Adrenal gland (tissue), 12 donors: Measurements from ENCODE around the gene DOCK3. TPM values are rescaled to one million over a fixed set of nuclear protein-coding genes. Genes with fewer than 3 reads are reported as not detected.

ENCODE experiments used
- DNase-seq, 7 donors: peaks; one replicate each; pipeline ENCODE4 v3.0.0-alpha.2; 2019 to 2020
- H3K27ac ChIP-seq, 5 donors: fragments of 200-600 bp; sonication (generic) in 4 of 5; 1 replicate in 3 of 5; 2 replicates in 2 of 5; pipeline versions ENCODE4 v1.5.1 to v1.8.0; 2016 to 2020; ENCODE audit warnings: mild to moderate bottlenecking in 1 of 5
- H3K27me3 ChIP-seq: fragments of 200-600 bp; 2 replicates; pipeline ENCODE4 v1.8.0; 2021
- H3K36me3 ChIP-seq, 2 donors: fragments of 200-600 bp; replicated peaks in 1 of 2; 1 replicate in 1 of 2; 2 replicates in 1 of 2; pipeline versions ENCODE4 v1.5.1 to v1.8.0; 2018 to 2022
- H3K4me1 ChIP-seq, 2 donors: fragments of 200-600 bp; replicated peaks in 1 of 2; 1 replicate in 1 of 2; 2 replicates in 1 of 2; pipeline versions ENCODE4 v1.5.1 to v1.8.0; 2018 to 2021
- H3K4me3 ChIP-seq, 4 donors: fragments of 200-600 bp; sonication (generic) in 3 of 4; one replicate each; pipeline ENCODE4 v1.5.1; 2016 to 2018
- H3K9me3 ChIP-seq, 3 donors: fragments of 200-600 bp; sonication (generic) in 1 of 3; replicated peaks in 1 of 3; 1 replicate in 2 of 3; 2 replicates in 1 of 3; pipeline versions ENCODE4 v1.5.1 to v1.8.0; 2016 to 2021
- POLR2A ChIP-seq, 2 donors: fragments of 450-650 bp; IDR thresholded peaks; one replicate each; pipeline ENCODE4 v1.6.1; 2017; ENCODE audit warnings: antibody characterized with exemption in 2 of 2, mild to moderate bottlenecking in 2 of 2, moderate library complexity in 1 of 2
- WGBS, 4 donors: extraction: QIAGEN DNeasy Blood & Tissue Kit in 2 of 4; methylation state at CpG; one replicate each; pipeline versions ENCODE4 v1.1.5 to v1.1.7; 2013 to 2017; 5-methylcytosine and 5-hydroxymethylcytosine counted together
- intact Hi-C, 2 donors: fragments of 100-400 bp; cut with DNase I; formaldehyde crosslinking; loops; one replicate each; pipeline versions ENCODE4 v1.14.1 to v1.15.0; 2022 to 2023
- polyA plus RNA-seq, 3 donors: library from polyadenylated mRNA; stranded (reverse); fragments of 200-250 nt in 2 of 3; fragments of 350-450 nt in 1 of 3; fragmentation: Illumina TruSeq in 1 of 3; extraction: RNeasy Lipid Tissue Mini Kit (QIAGEN cat#74804) in 1 of 3; gene quantifications; one replicate each; pipeline ENCODE4 v1.2.3, GENCODE V29; 2013 to 2014
- total RNA-seq, 9 donors: library from RNA; depleted of rRNA in 4 of 9; stranded (reverse); fragments of >200 nt in 4 of 9; fragments of 120-200 nt in 1 of 9; fragmentation: NEBNext Ultra II Directional in 1 of 9; extraction: Animal tissue kit (Norgen Biotek cat#: 25700) in 1 of 9; gene quantifications; one replicate each; pipeline versions ENCODE4 v1.1.0 to v1.2.4, GENCODE V29; 2013 to 2023
- TF ChIP-seq, protein P1 (sequence below), 6 experiments: fragments of 450-650 bp in 4 of 6; fragments of 200-600 bp in 2 of 6; sonication (generic) in 1 of 6; IDR thresholded peaks; 1 replicate in 5 of 6; 2 replicates in 1 of 6; pipeline versions ENCODE4 v1.5.1 to v1.8.0; 2016 to 2021; ENCODE audit warnings: antibody characterized with exemption in 6 of 6, mild to moderate bottlenecking in 2 of 6, moderate library complexity in 1 of 6
- donor health status: healthy with polysubstance abuse.
- donor health status: Bipolar disorder and iron deficiency.
- donor health status: DM: yes; HTN: yes; CAD: no.
- donor health status: DM: no; HTN: no; CAD: no.
- donor health status: DM: no; HTN: no; CAD: no.
- donor health status: DM: yes; HTN: yes; CAD: no.

The DOCK3 gene
- total and polyA plus RNA-seq, 12 donors: 0.72 to 8.6 (median 2.9) TPM

- TF ChIP-seq, protein P1, sequence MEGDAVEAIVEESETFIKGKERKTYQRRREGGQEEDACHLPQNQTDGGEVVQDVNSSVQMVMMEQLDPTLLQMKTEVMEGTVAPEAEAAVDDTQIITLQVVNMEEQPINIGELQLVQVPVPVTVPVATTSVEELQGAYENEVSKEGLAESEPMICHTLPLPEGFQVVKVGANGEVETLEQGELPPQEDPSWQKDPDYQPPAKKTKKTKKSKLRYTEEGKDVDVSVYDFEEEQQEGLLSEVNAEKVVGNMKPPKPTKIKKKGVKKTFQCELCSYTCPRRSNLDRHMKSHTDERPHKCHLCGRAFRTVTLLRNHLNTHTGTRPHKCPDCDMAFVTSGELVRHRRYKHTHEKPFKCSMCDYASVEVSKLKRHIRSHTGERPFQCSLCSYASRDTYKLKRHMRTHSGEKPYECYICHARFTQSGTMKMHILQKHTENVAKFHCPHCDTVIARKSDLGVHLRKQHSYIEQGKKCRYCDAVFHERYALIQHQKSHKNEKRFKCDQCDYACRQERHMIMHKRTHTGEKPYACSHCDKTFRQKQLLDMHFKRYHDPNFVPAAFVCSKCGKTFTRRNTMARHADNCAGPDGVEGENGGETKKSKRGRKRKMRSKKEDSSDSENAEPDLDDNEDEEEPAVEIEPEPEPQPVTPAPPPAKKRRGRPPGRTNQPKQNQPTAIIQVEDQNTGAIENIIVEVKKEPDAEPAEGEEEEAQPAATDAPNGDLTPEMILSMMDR (IDR thresholded peaks at IDR 0.05): no peak
- TF ChIP-seq POLR2A (IDR thresholded peaks at IDR 0.05): no peak
- WGBS, 4 donors: 77 to 85% (median 84%) methylated on average over 5 of the region's 5 CpGs
- no peak overlapping the region for H3K27ac ChIP-seq
- intact Hi-C loops: loop anchor here (5.0 to 10.0 kb wide), 4 partner anchors 282 to 759 kb away; partner anchors contain the start of genes MAPKAPK3 (in 2 of the 2) and CISH (in 1 of the 2)
- H3K27me3 ChIP-seq: no peaks in the 10 kb centered on the region
- H3K4me1 ChIP-seq: peaks cover 7 to 9% of the 10 kb centered on the region in 2 donors
- H3K4me3 ChIP-seq: no peak overlapping the region
- H3K9me3 ChIP-seq: no peaks in the 10 kb centered on the region
- no peak for DNase-seq
- no peaks in the 10 kb centered on the region for H3K36me3 ChIP-seq
Measured at GRCh38 chr3:51373658-51374421, 699.1 kb downstream of the DOCK3 start.

DNA sequence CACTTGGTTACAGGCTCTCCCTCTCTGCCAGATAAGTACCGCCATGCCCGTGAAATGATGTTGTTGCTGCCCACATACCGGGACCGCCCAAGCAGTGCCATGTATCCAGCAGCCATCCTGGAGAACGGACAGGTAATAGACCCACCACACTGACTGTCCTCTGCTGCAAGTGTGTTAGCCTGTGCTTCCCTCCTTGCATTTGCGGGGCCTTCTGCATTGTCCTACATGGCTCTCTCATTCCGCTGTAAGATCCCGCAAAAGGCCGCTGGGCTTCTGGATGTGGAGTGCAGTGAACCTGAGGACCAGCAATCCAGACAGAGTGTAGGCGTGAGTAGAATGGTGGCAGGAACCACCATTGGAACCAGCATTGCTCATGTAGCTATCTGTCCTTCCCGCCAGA lies 699.7 kb downstream of the DOCK3 start:
- TF ChIP-seq POLR2A (IDR thresholded peaks at IDR 0.05): no peak
- TF ChIP-seq, protein P1 (IDR thresholded peaks at IDR 0.05): no peak
- Histone ChIP-seq H3K36me3 (no peaks in the 10 kb centered on the region), H3K27ac (no peak overlapping the region), H3K4me3 (no peak overlapping the region), H3K27me3 (no peaks in the 10 kb centered on the region), H3K4me1 (peaks cover 7 to 9% of the 10 kb centered on the region in 2 donors), H3K9me3 (no peaks in the 10 kb centered on the region)
- DNase-seq: no peak
- intact Hi-C loops: loop anchor here (5.0 to 10.0 kb wide), 4 partner anchors 282 to 760 kb away; partner anchors contain the start of genes MAPKAPK3 (in 2 of the 2) and CISH (in 1 of the 2)
- 94 to 100% (median 97%) methylated on average over 6 to 11 of the region's 11 CpGs for WGBS, 4 donors

DNA sequence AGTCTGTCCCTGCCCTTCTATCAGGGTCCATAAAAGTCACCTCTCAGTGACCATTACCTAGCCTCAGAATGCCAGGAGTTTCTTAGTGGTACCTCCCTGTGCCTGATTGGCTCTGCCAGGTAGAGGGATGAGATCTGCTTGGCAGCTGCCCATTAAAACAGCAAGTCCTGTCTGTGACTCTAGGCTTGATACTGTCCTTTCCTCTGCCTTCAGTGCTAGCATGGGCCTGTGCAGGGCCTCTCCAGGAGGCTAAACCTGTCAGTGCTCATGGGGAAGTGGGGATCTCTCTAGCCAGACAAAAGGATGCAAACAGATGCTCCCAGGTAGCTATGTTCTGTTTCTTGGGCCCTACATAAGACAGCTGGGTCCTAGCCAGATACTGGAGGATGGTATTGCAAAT lies 700.4 kb downstream of the DOCK3 start:
- Histone ChIP-seq H3K9me3 (no peaks in the 10 kb centered on the region), H3K4me3 (no peak overlapping the region), H3K36me3 (no peaks in the 10 kb centered on the region), H3K4me1 (peaks cover 3% of the 10 kb centered on the region in 2 donors), H3K27me3 (no peaks in the 10 kb centered on the region), H3K27ac (no peak overlapping the region)
- intact Hi-C loops: loop anchor here in 1 of 2 donors (10.0 kb wide), 1 partner anchor 760 kb away; the partner anchor contains the start of genes CISH and MAPKAPK3
- TF ChIP-seq POLR2A (IDR thresholded peaks at IDR 0.05): no peak
- TF ChIP-seq, protein P1 (IDR thresholded peaks at IDR 0.05): no peak
- no peak for DNase-seq

DNA sequence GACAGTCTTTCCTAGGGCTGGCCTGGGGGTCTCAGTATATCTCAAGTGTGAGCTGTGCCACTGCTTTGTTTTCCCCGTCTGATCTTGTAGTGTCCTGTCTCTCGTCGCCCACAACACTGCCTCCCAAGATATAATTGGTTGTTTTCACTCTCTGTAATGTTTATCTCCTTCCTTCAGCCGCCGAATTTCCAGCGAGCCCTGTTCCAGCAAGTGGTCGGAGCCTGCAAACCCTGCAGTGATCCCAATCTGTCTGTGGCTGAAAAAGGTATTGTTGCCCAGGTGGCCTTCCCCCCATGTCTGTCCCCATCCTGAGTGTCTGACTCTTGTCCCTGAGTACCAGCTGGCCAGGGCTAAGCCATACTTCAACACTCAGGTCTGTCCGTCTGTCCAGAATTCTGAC lies 700.8 kb downstream of the DOCK3 start:
- 87 to 90% (median 87%) methylated on average over 8 of the region's 8 CpGs for WGBS, 4 donors
- Histone ChIP-seq H3K4me3 (no peak overlapping the region), H3K9me3 (no peaks in the 10 kb centered on the region), H3K27ac (no peak overlapping the region), H3K36me3 (no peaks in the 10 kb centered on the region), H3K4me1 (no peaks in the 10 kb centered on the region), H3K27me3 (no peaks in the 10 kb centered on the region)
- intact Hi-C loops: loop anchor here in 1 of 2 donors (10.0 kb wide), 1 partner anchor 761 kb away; the partner anchor contains the start of genes CISH and MAPKAPK3
- TF ChIP-seq POLR2A (IDR thresholded peaks at IDR 0.05): no peak
- TF ChIP-seq, protein P1 (IDR thresholded peaks at IDR 0.05): no peak
- no peak for DNase-seq
